ENCODE measurements around the gene PTCHD4. TPM values are rescaled to one million over a fixed set of nuclear protein-coding genes. Genes with fewer than 3 reads are reported as not detected.

PTCHD4 gene
- total and polyA plus RNA-seq, 5 experiments from 2014 or later: not detected

- Mint-ChIP-seq H3K36me3 (no peaks in the 10 kb centered on the region), H3K4me3 (no peak overlapping the region), H3K27me3 (peaks cover 0 to 2% (median 0%) of the 10 kb centered on the region in 5 donors), H3K9me3 (peaks cover 0 to 3% (median 0%) of the 10 kb centered on the region in 9 donors), H3K4me1 (no peaks in the 10 kb centered on the region), H3K27ac (no peak overlapping the region)
- DNase-seq (no peak), ATAC-seq (no peak)
- POLR2A ChIA-PET: no interaction called here
Measured at GRCh38 chr6:48087448-48087847, 23.5 kb downstream of the PTCHD4 start.

- no peaks in the 10 kb centered on the region for H3K4me1 Mint-ChIP-seq
- POLR2A ChIA-PET: no interaction called here
- H3K9me3 Mint-ChIP-seq: peaks cover 0 to 3% (median 0%) of the 10 kb centered on the region in 9 donors
- no peak for DNase-seq
- peaks cover 0 to 2% (median 0%) of the 10 kb centered on the region in 5 donors for H3K27me3 Mint-ChIP-seq
- H3K36me3 Mint-ChIP-seq: no peaks in the 10 kb centered on the region
- no peak overlapping the region for H3K4me3 Mint-ChIP-seq
- H3K27ac Mint-ChIP-seq: no peak overlapping the region
- ATAC-seq: no peak
Measured at GRCh38 chr6:48086187-48086586, 24.8 kb downstream of the PTCHD4 start.

- Mint-ChIP-seq H3K9me3 (peaks cover 0 to 3% (median 0%) of the 10 kb centered on the region in 9 donors), H3K4me3 (no peak overlapping the region), H3K4me1 (no peaks in the 10 kb centered on the region), H3K36me3 (no peaks in the 10 kb centered on the region), H3K27ac (no peak overlapping the region), H3K27me3 (peaks cover 0 to 3% (median 0%) of the 10 kb centered on the region in 5 donors)
- POLR2A ChIA-PET: no interaction called here
- no peak for DNase-seq
- ATAC-seq: no peak
Measured at GRCh38 chr6:48085131-48085741, 25.8 kb downstream of the PTCHD4 start.

GRCh38 chr6:48084201-48084600 is 26.8 kb downstream of the PTCHD4 start:
- peaks cover 0 to 3% (median 0%) of the 10 kb centered on the region in 9 donors for H3K9me3 Mint-ChIP-seq
- no peak for ATAC-seq
- POLR2A ChIA-PET: no interaction called here
- no peak for DNase-seq
- H3K36me3 Mint-ChIP-seq: no peaks in the 10 kb centered on the region
- H3K27ac Mint-ChIP-seq: no peak overlapping the region
- H3K4me1 Mint-ChIP-seq: no peaks in the 10 kb centered on the region
- H3K4me3 Mint-ChIP-seq: no peak overlapping the region
- H3K27me3 Mint-ChIP-seq: peaks cover 0 to 3% (median 0%) of the 10 kb centered on the region in 5 donors

GRCh38 chr6:48080227-48081009 is 30.6 kb downstream of the PTCHD4 start:
- H3K9me3 Mint-ChIP-seq: peaks cover 0 to 6% (median 2%) of the 10 kb centered on the region in 9 donors
- H3K4me3 Mint-ChIP-seq: no peak overlapping the region
- DNase-seq (no peak), ATAC-seq (no peak)
- no peaks in the 10 kb centered on the region for H3K36me3 Mint-ChIP-seq
- POLR2A ChIA-PET: no interaction called here
- no peaks in the 10 kb centered on the region for H3K4me1 Mint-ChIP-seq
- no peak overlapping the region for H3K27ac Mint-ChIP-seq
- H3K27me3 Mint-ChIP-seq: peaks cover 0 to 3% (median 0%) of the 10 kb centered on the region in 5 donors

GRCh38 chr6:48078120-48078519 is 32.9 kb downstream of the PTCHD4 start:
- H3K9me3 Mint-ChIP-seq: peaks cover 0 to 5% (median 2%) of the 10 kb centered on the region in 9 donors
- POLR2A ChIA-PET: no interaction called here
- H3K4me1 Mint-ChIP-seq: no peaks in the 10 kb centered on the region
- H3K27me3 Mint-ChIP-seq: peaks cover 0 to 3% (median 0%) of the 10 kb centered on the region in 5 donors
- ATAC-seq: no peak
- no peak for DNase-seq
- H3K27ac Mint-ChIP-seq: no peak overlapping the region
- no peaks in the 10 kb centered on the region for H3K36me3 Mint-ChIP-seq
- H3K4me3 Mint-ChIP-seq: no peak overlapping the region

- no peaks in the 10 kb centered on the region for H3K36me3 Mint-ChIP-seq
- POLR2A ChIA-PET: no interaction called here
- H3K9me3 Mint-ChIP-seq: peaks cover 0 to 5% (median 2%) of the 10 kb centered on the region in 9 donors
- H3K4me3 Mint-ChIP-seq: no peak overlapping the region
- no peaks in the 10 kb centered on the region for H3K4me1 Mint-ChIP-seq
- H3K27me3 Mint-ChIP-seq: peaks cover 3 to 11% (median 6%) of the 10 kb centered on the region in 5 donors
- DNase-seq (no peak), ATAC-seq (no peak)
- no peak overlapping the region for H3K27ac Mint-ChIP-seq
Measured at GRCh38 chr6:48075181-48075580, 35.8 kb downstream of the PTCHD4 start.

- DNase-seq (no peak), ATAC-seq (no peak)
- H3K4me1 Mint-ChIP-seq: peaks cover 0 to 5% (median 2%) of the 10 kb centered on the region in 4 donors
- no peak overlapping the region for H3K4me3 Mint-ChIP-seq
- no peaks in the 10 kb centered on the region for H3K36me3 Mint-ChIP-seq
- H3K9me3 Mint-ChIP-seq: peaks cover 0 to 5% (median 2%) of the 10 kb centered on the region in 9 donors
- H3K27me3 Mint-ChIP-seq: peaks cover 8 to 15% (median 11%) of the 10 kb centered on the region in 5 donors
- H3K27ac Mint-ChIP-seq: no peak overlapping the region
- POLR2A ChIA-PET: no interaction called here
Measured at GRCh38 chr6:48073976-48074767, 36.8 kb downstream of the PTCHD4 start.

GRCh38 chr6:48071833-48072232 is 39.2 kb downstream of the PTCHD4 start:
- H3K27ac Mint-ChIP-seq: no peak overlapping the region
- H3K4me3 Mint-ChIP-seq: no peak overlapping the region
- H3K27me3 Mint-ChIP-seq: peaks cover 15 to 30% (median 25%) of the 10 kb centered on the region in 5 donors
- POLR2A ChIA-PET: no interaction called here
- peaks cover 0 to 5% (median 0%) of the 10 kb centered on the region in 9 donors for H3K9me3 Mint-ChIP-seq
- ATAC-seq: no peak
- peaks cover 0 to 9% (median 3%) of the 10 kb centered on the region in 4 donors for H3K4me1 Mint-ChIP-seq
- no peaks in the 10 kb centered on the region for H3K36me3 Mint-ChIP-seq
- no peak for DNase-seq

- ATAC-seq: no peak
- POLR2A ChIA-PET: no interaction called here
- H3K27me3 Mint-ChIP-seq: peaks cover 15 to 32% (median 30%) of the 10 kb centered on the region in 5 donors
- H3K36me3 Mint-ChIP-seq: no peaks in the 10 kb centered on the region
- H3K27ac Mint-ChIP-seq: peak overlapping the region in 1 of 10 donors; percentile 24
- DNase-seq: no peak
- no peak overlapping the region for H3K4me3 Mint-ChIP-seq
- peaks cover 0 to 2% (median 0%) of the 10 kb centered on the region in 9 donors for H3K9me3 Mint-ChIP-seq
- peaks cover 0 to 9% (median 3%) of the 10 kb centered on the region in 4 donors for H3K4me1 Mint-ChIP-seq
Measured at GRCh38 chr6:48069280-48069679, 41.7 kb downstream of the PTCHD4 start.

- Mint-ChIP-seq H3K27ac (no peak overlapping the region), H3K4me3 (no peak overlapping the region), H3K27me3 (peaks cover 15 to 32% (median 29%) of the 10 kb centered on the region in 5 donors), H3K4me1 (peaks cover 0 to 9% (median 3%) of the 10 kb centered on the region in 4 donors), H3K36me3 (no peaks in the 10 kb centered on the region), H3K9me3 (peaks cover 0 to 3% (median 0%) of the 10 kb centered on the region in 9 donors)
- no peak for ATAC-seq
- POLR2A ChIA-PET: no interaction called here
- no peak for DNase-seq
Measured at GRCh38 chr6:48068278-48069251, 42.4 kb downstream of the PTCHD4 start.

- H3K4me3 Mint-ChIP-seq: no peak overlapping the region
- H3K27ac Mint-ChIP-seq: no peak overlapping the region
- POLR2A ChIA-PET: no interaction called here
- DNase-seq (no peak), ATAC-seq (no peak)
- peaks cover 0 to 5% (median 0%) of the 10 kb centered on the region in 9 donors for H3K9me3 Mint-ChIP-seq
- peaks cover 15 to 32% (median 29%) of the 10 kb centered on the region in 5 donors for H3K27me3 Mint-ChIP-seq
- peaks cover 0 to 9% (median 3%) of the 10 kb centered on the region in 4 donors for H3K4me1 Mint-ChIP-seq
- no peaks in the 10 kb centered on the region for H3K36me3 Mint-ChIP-seq
Measured at GRCh38 chr6:48067886-48068277, 43.1 kb downstream of the PTCHD4 start.
